ENCODE results near the gene HAUS8.
"Not testable (repeated sequence)": the region's sequence is repeated elsewhere in the genome, so short reads cannot be mapped to it uniquely, and the experiment has no call there.

Gene HAUS8

GRCh38 chr19:17075035-17075863 is at the start of gene HAUS8, which contains the start of gene MYO9B:
Gene HAUS8, minus strand, starts transcription at chr19:17075452. Its CDS starts 30 bp downstream, at chr19:17075422.
Gene MYO9B, plus strand, starts transcription at chr19:17075777. Its CDS starts 25,941 bp downstream, at chr19:17101718.
- DNase-seq = peak; percentile 100

- DNase-seq = no peak
Measured at GRCh38 chr19:17124025-17124424, 48.8 kb upstream of the HAUS8 start.

- no peak for DNase-seq
Measured at GRCh38 chr19:17123041-17123440, 47.8 kb upstream of the HAUS8 start.

- peak; percentile 42 for DNase-seq
Measured at GRCh38 chr19:17121736-17122293, 46.6 kb upstream of the HAUS8 start.

GRCh38 chr19:17118957-17119356 is 43.7 kb upstream of the HAUS8 start:
- DNase-seq = no peak

GRCh38 chr19:17116996-17117702 is 41.9 kb upstream of the HAUS8 start:
- DNase-seq = no peak

- DNase-seq = no peak
Measured at GRCh38 chr19:17114414-17114831, 39.2 kb upstream of the HAUS8 start.

- no peak for DNase-seq
Measured at GRCh38 chr19:17113127-17113785, 38.0 kb upstream of the HAUS8 start.

GRCh38 chr19:17112700-17113099 is 37.4 kb upstream of the HAUS8 start:
- DNase-seq = no peak

- no peak for DNase-seq
Measured at GRCh38 chr19:17112271-17112670, 37.0 kb upstream of the HAUS8 start.

GRCh38 chr19:17111766-17112165 is 36.5 kb upstream of the HAUS8 start:
- no peak for DNase-seq

GRCh38 chr19:17110599-17110966 is 35.3 kb upstream of the HAUS8 start:
- no peak for DNase-seq

GRCh38 chr19:17109962-17110598 is 34.8 kb upstream of the HAUS8 start:
- DNase-seq = peak; percentile 88

- DNase-seq = no peak
Measured at GRCh38 chr19:17109300-17109699, 34.0 kb upstream of the HAUS8 start.

- DNase-seq = no peak
Measured at GRCh38 chr19:17108453-17108784, 33.2 kb upstream of the HAUS8 start.

GRCh38 chr19:17107546-17108452 is 32.5 kb upstream of the HAUS8 start:
- peak; percentile 96 for DNase-seq

- DNase-seq = not testable (repeated sequence)
Measured at GRCh38 chr19:17106964-17107363, 31.7 kb upstream of the HAUS8 start.

GRCh38 chr19:17105556-17105955 is 30.3 kb upstream of the HAUS8 start:
- DNase-seq = peak; percentile 72

- no peak for DNase-seq
Measured at GRCh38 chr19:17104679-17105078, 29.4 kb upstream of the HAUS8 start.

- peak; percentile 57 for DNase-seq
Measured at GRCh38 chr19:17103177-17103576, 27.9 kb upstream of the HAUS8 start.
